ENCODE measurements around the gene SYNGR1.
A peak's percentile ranks its signal among the peaks of the same experiment; 100 is the strongest.

The SYNGR1 gene

GRCh38 chr22:39419096-39419495 lies 69.3 kb downstream of the SYNGR1 start:
- no peak for DNase-seq
- H3K9me3 ChIP-seq (ENCODE audit: control extremely low read depth in 1 of 5, control insufficient read depth in 4 of 5, insufficient read depth in 2 of 5, low read depth in 1 of 5, low read length in 4 of 5) = no peaks in the 10 kb centered on the region
- peaks cover 26 to 85% (median 62%) of the 10 kb centered on the region in 4 experiments for H3K36me3 ChIP-seq (ENCODE audit: control insufficient read depth in 4 of 4, insufficient read depth in 4 of 4, low read length in 3 of 4)
- H3K4me1 ChIP-seq (ENCODE audit: control extremely low read depth in 1 of 4, control insufficient read depth in 4 of 4, insufficient read depth in 4 of 4, low read length in 3 of 4) = peaks cover 0 to 15% (median 3%) of the 10 kb centered on the region in 4 experiments
- H3K27ac ChIP-seq (ENCODE audit: insufficient read depth in 1 of 2, low read depth in 1 of 2, low read length in 2 of 2, poor library complexity in 1 of 2, severe bottlenecking in 2 of 2) = no peak overlapping the region
- no peaks in the 10 kb centered on the region for H3K27me3 ChIP-seq (replicated peaks in 2 of 5; ENCODE audit: control insufficient read depth in 4 of 5, insufficient read depth in 5 of 5, low read length in 4 of 5)
- ChIA-PET CTCF (interaction anchor here (0.6 kb wide), 1 partner anchor 14 kb away, joined by 3 read pairs; no protein-coding TSS in a partner anchor), POLR2A (no interaction called here)
- H3K4me3 ChIP-seq (ENCODE audit: control insufficient read depth in 1 of 7, extremely low read depth in 1 of 7, insufficient read depth in 4 of 7, low read depth in 2 of 7, low read length in 6 of 7) = no peak overlapping the region
- WGBS (ENCODE audit: insufficient coverage) = 98% methylated on average over 6 of the region's 6 CpGs

DNA sequence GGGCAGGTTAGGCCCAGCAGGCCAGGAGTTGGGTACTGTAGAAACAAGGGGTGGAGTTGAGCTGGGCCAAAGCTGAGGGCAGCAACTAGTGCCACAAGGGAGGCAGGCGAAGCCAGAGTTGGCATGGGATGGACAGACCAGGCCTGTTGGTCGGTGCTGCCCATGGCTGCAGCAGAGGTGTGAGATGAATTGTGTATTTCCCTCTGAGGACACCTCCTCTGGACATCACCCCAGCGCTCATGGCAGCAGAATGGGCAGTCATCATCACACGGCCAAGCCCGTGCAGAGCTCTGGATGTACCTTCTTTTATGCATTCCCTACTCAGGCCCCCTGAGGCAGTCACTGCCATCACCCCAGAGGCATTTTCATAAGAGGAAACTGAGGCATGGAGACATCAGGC lies 70.1 kb downstream of the SYNGR1 start:
- no peak overlapping the region for H3K4me3 ChIP-seq (ENCODE audit: control insufficient read depth in 1 of 7, extremely low read depth in 1 of 7, insufficient read depth in 4 of 7, low read depth in 2 of 7, low read length in 6 of 7)
- DNase-seq = no peak
- H3K36me3 ChIP-seq (ENCODE audit: control insufficient read depth in 4 of 4, insufficient read depth in 4 of 4, low read length in 3 of 4) = peaks cover 26 to 89% (median 65%) of the 10 kb centered on the region in 4 experiments
- 98% methylated on average over 3 of the region's 5 CpGs for WGBS (ENCODE audit: insufficient coverage)
- ChIA-PET POLR2A (no interaction called here), CTCF (no interaction called here)
- no peaks in the 10 kb centered on the region for H3K27me3 ChIP-seq (replicated peaks in 2 of 5; ENCODE audit: control insufficient read depth in 4 of 5, insufficient read depth in 5 of 5, low read length in 4 of 5)
- no peaks in the 10 kb centered on the region for H3K9me3 ChIP-seq (ENCODE audit: control extremely low read depth in 1 of 5, control insufficient read depth in 4 of 5, insufficient read depth in 2 of 5, low read depth in 1 of 5, low read length in 4 of 5)
- H3K27ac ChIP-seq (ENCODE audit: insufficient read depth in 1 of 2, low read depth in 1 of 2, low read length in 2 of 2, poor library complexity in 1 of 2, severe bottlenecking in 2 of 2) = no peak overlapping the region
- H3K4me1 ChIP-seq (ENCODE audit: control extremely low read depth in 1 of 4, control insufficient read depth in 4 of 4, insufficient read depth in 4 of 4, low read length in 3 of 4) = peaks cover 0 to 7% (median 2%) of the 10 kb centered on the region in 4 experiments

DNA sequence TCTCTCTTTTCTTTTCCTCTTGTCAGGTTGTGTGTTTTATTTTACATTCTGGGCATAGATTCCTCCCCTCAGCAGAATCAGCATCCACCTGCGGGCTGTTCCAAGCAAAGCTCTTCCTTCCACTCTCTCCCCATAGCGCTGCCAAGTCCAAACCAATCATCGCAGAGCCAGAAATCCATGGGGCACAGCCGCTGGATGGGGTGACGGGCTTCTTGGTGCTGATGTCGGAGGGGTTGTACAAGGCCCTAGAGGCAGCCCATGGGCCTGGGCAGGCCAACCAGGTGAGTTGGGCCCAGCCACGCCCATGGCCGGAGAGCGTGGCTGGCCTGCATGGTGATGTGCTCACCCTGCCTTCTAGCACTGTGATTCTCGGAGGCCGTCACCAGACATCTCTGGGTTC lies 71.9 kb downstream of the SYNGR1 start:
- WGBS (ENCODE audit: insufficient coverage) = 99% methylated on average over 11 of the region's 11 CpGs
- DNase-seq = no peak
- H3K4me3 ChIP-seq (ENCODE audit: control insufficient read depth in 1 of 7, extremely low read depth in 1 of 7, insufficient read depth in 4 of 7, low read depth in 2 of 7, low read length in 6 of 7) = no peak overlapping the region
- H3K4me1 ChIP-seq (ENCODE audit: control extremely low read depth in 1 of 4, control insufficient read depth in 4 of 4, insufficient read depth in 4 of 4, low read length in 3 of 4) = peaks cover 0 to 6% (median 2%) of the 10 kb centered on the region in 4 experiments
- ChIA-PET CTCF (no interaction called here), POLR2A (no interaction called here)
- H3K27me3 ChIP-seq (replicated peaks in 2 of 5; ENCODE audit: control insufficient read depth in 4 of 5, insufficient read depth in 5 of 5, low read length in 4 of 5) = no peaks in the 10 kb centered on the region
- no peaks in the 10 kb centered on the region for H3K9me3 ChIP-seq (ENCODE audit: control extremely low read depth in 1 of 5, control insufficient read depth in 4 of 5, insufficient read depth in 2 of 5, low read depth in 1 of 5, low read length in 4 of 5)
- no peak overlapping the region for H3K27ac ChIP-seq (ENCODE audit: insufficient read depth in 1 of 2, low read depth in 1 of 2, low read length in 2 of 2, poor library complexity in 1 of 2, severe bottlenecking in 2 of 2)
- peaks cover 21 to 81% (median 57%) of the 10 kb centered on the region in 4 experiments for H3K36me3 ChIP-seq (ENCODE audit: control insufficient read depth in 4 of 4, insufficient read depth in 4 of 4, low read length in 3 of 4)

GRCh38 chr22:39422101-39422500 lies 72.3 kb downstream of the SYNGR1 start:
- Histone ChIP-seq H3K36me3 (ENCODE audit: control insufficient read depth in 4 of 4, insufficient read depth in 4 of 4, low read length in 3 of 4) (peaks cover 20 to 81% (median 59%) of the 10 kb centered on the region in 4 experiments), H3K27me3 (replicated peaks in 2 of 5; ENCODE audit: control insufficient read depth in 4 of 5, insufficient read depth in 5 of 5, low read length in 4 of 5) (no peaks in the 10 kb centered on the region), H3K27ac (ENCODE audit: insufficient read depth in 1 of 2, low read depth in 1 of 2, low read length in 2 of 2, poor library complexity in 1 of 2, severe bottlenecking in 2 of 2) (no peak overlapping the region), H3K4me1 (ENCODE audit: control extremely low read depth in 1 of 4, control insufficient read depth in 4 of 4, insufficient read depth in 4 of 4, low read length in 3 of 4) (peaks cover 0 to 6% (median 2%) of the 10 kb centered on the region in 4 experiments), H3K4me3 (ENCODE audit: control insufficient read depth in 1 of 7, extremely low read depth in 1 of 7, insufficient read depth in 4 of 7, low read depth in 2 of 7, low read length in 6 of 7) (no peak overlapping the region), H3K9me3 (ENCODE audit: control extremely low read depth in 1 of 5, control insufficient read depth in 4 of 5, insufficient read depth in 2 of 5, low read depth in 1 of 5, low read length in 4 of 5) (no peaks in the 10 kb centered on the region)
- POLR2A ChIA-PET = no interaction called here
- CTCF ChIA-PET = interaction anchor here (0.9 kb wide), 1 partner anchor 11 kb away, joined by 3 read pairs; no protein-coding TSS in a partner anchor
- peak in 2 of 3 donors; percentile 20 to 28 for DNase-seq
- WGBS (ENCODE audit: insufficient coverage) = 56% methylated on average over 4 of the region's 7 CpGs

- no peak overlapping the region for H3K27ac ChIP-seq (ENCODE audit: insufficient read depth in 1 of 2, low read depth in 1 of 2, low read length in 2 of 2, poor library complexity in 1 of 2, severe bottlenecking in 2 of 2)
- no peaks in the 10 kb centered on the region for H3K27me3 ChIP-seq (replicated peaks in 2 of 5; ENCODE audit: control insufficient read depth in 4 of 5, insufficient read depth in 5 of 5, low read length in 4 of 5)
- H3K9me3 ChIP-seq (ENCODE audit: control extremely low read depth in 1 of 5, control insufficient read depth in 4 of 5, insufficient read depth in 2 of 5, low read depth in 1 of 5, low read length in 4 of 5) = no peaks in the 10 kb centered on the region
- H3K36me3 ChIP-seq (ENCODE audit: control insufficient read depth in 4 of 4, insufficient read depth in 4 of 4, low read length in 3 of 4) = peaks cover 21 to 82% (median 61%) of the 10 kb centered on the region in 4 experiments
- no peak for DNase-seq
- peaks cover 0 to 6% (median 2%) of the 10 kb centered on the region in 4 experiments for H3K4me1 ChIP-seq (ENCODE audit: control extremely low read depth in 1 of 4, control insufficient read depth in 4 of 4, insufficient read depth in 4 of 4, low read length in 3 of 4)
- CTCF ChIA-PET = interaction anchor here (0.9 kb wide), 1 partner anchor 12 kb away, joined by 3 read pairs; no protein-coding TSS in a partner anchor
- H3K4me3 ChIP-seq (ENCODE audit: control insufficient read depth in 1 of 7, extremely low read depth in 1 of 7, insufficient read depth in 4 of 7, low read depth in 2 of 7, low read length in 6 of 7) = no peak overlapping the region
- 94% methylated on average over 2 of the region's 6 CpGs for WGBS (ENCODE audit: insufficient coverage)
- POLR2A ChIA-PET = no interaction called here
These were observed 72.9 kb downstream of the SYNGR1 start for GRCh38 chr22:39422721-39423120.

DNA sequence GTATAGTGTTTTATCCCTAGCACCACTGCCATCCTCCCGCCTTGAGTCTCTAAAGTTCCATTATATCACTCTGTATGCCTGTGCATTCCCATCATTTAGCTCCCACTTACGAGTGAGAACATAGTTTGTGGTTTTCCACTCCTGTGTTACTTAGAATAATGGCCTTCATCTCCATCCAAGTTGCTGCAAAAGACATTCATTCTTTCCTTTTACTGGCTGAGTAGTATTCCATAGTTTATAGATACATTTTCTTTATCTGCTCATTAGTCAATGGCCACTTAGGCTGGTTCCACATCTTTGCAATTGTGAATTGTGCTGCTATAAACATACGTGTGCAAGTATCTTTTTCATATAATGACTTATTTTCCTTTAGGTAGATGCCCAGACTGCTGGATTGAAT lies 74.2 kb downstream of the SYNGR1 start:
- H3K4me3 ChIP-seq (ENCODE audit: control insufficient read depth in 1 of 7, extremely low read depth in 1 of 7, insufficient read depth in 4 of 7, low read depth in 2 of 7, low read length in 6 of 7) = no peak overlapping the region
- WGBS (ENCODE audit: insufficient coverage) = no CpG with 5 or more reads among the region's 3 CpGs
- DNase-seq = no peak
- H3K4me1 ChIP-seq (ENCODE audit: control extremely low read depth in 1 of 4, control insufficient read depth in 4 of 4, insufficient read depth in 4 of 4, low read length in 3 of 4) = peaks cover 0 to 6% (median 2%) of the 10 kb centered on the region in 4 experiments
- ChIA-PET POLR2A (no interaction called here), CTCF (interaction anchor here (1.5 kb wide), 1 partner anchor 12 kb away, joined by 4 read pairs; no protein-coding TSS in a partner anchor)
- no peaks in the 10 kb centered on the region for H3K9me3 ChIP-seq (ENCODE audit: control extremely low read depth in 1 of 5, control insufficient read depth in 4 of 5, insufficient read depth in 2 of 5, low read depth in 1 of 5, low read length in 4 of 5)
- peaks cover 21 to 82% (median 57%) of the 10 kb centered on the region in 4 experiments for H3K36me3 ChIP-seq (ENCODE audit: control insufficient read depth in 4 of 4, insufficient read depth in 4 of 4, low read length in 3 of 4)
- no peak overlapping the region for H3K27ac ChIP-seq (ENCODE audit: insufficient read depth in 1 of 2, low read depth in 1 of 2, low read length in 2 of 2, poor library complexity in 1 of 2, severe bottlenecking in 2 of 2)
- no peaks in the 10 kb centered on the region for H3K27me3 ChIP-seq (replicated peaks in 2 of 5; ENCODE audit: control insufficient read depth in 4 of 5, insufficient read depth in 5 of 5, low read length in 4 of 5)

DNA sequence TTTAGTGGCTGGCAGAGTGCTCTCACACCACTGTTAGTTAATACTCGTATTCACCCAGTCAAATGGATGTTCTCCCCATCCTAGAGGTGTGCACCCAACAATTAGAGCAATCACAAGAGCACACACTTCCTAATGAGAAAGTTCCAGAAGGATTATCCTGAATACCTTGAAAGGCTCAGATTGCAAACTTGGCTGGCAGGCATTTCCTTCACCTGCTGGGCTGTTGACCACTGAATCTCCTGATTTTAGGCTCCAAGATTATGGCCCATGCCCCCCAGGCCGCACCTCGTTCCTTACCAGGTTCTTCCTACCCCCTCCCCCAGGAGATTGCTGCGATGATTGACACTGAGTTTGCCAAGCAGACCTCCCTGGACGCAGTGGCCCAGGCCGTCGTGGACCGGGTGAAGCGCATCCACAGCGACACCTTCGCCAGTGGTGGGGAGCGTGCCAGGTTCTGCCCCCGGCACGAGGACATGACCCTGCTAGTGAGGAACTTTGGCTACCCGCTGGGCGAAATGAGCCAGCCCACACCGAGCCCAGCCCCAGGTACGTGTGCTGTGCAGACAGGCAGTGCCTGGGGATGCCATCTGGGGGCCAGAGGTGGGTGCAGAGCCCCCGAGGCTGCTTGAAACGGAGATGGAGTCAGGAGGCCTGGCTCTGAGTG lies 76.7 kb downstream of the SYNGR1 start:
- POLR2A ChIA-PET = no interaction called here
- CTCF ChIA-PET = no interaction called here
- peaks cover 26 to 85% (median 52%) of the 10 kb centered on the region in 4 experiments for H3K36me3 ChIP-seq (ENCODE audit: control insufficient read depth in 4 of 4, insufficient read depth in 4 of 4, low read length in 3 of 4)

More for the DNA sequence above, 76.7 kb downstream of the SYNGR1 start:
- no peak overlapping the region for H3K4me3 ChIP-seq (ENCODE audit: control insufficient read depth in 1 of 7, extremely low read depth in 1 of 7, insufficient read depth in 4 of 7, low read depth in 2 of 7, low read length in 6 of 7)
- no peak overlapping the region for H3K27ac ChIP-seq (ENCODE audit: insufficient read depth in 1 of 2, low read depth in 1 of 2, low read length in 2 of 2, poor library complexity in 1 of 2, severe bottlenecking in 2 of 2)
- peaks cover 0 to 6% (median 2%) of the 10 kb centered on the region in 4 experiments for H3K4me1 ChIP-seq (ENCODE audit: control extremely low read depth in 1 of 4, control insufficient read depth in 4 of 4, insufficient read depth in 4 of 4, low read length in 3 of 4)
- WGBS (ENCODE audit: insufficient coverage) = 95% methylated on average over 18 of the region's 20 CpGs
- no peaks in the 10 kb centered on the region for H3K9me3 ChIP-seq (ENCODE audit: control extremely low read depth in 1 of 5, control insufficient read depth in 4 of 5, insufficient read depth in 2 of 5, low read depth in 1 of 5, low read length in 4 of 5)
- no peak for DNase-seq
- no peaks in the 10 kb centered on the region for H3K27me3 ChIP-seq (replicated peaks in 2 of 5; ENCODE audit: control insufficient read depth in 4 of 5, insufficient read depth in 5 of 5, low read length in 4 of 5)
